NCI-H1930 (cell line): Measurements from ENCODE around the gene CRYZL1.

Experiments used
- DNase-seq, 2 experiments: peaks; one replicate each; lab custom pipeline; 2025; lab: John Stamatoyannopoulos, UW

Gene CRYZL1

DNA sequence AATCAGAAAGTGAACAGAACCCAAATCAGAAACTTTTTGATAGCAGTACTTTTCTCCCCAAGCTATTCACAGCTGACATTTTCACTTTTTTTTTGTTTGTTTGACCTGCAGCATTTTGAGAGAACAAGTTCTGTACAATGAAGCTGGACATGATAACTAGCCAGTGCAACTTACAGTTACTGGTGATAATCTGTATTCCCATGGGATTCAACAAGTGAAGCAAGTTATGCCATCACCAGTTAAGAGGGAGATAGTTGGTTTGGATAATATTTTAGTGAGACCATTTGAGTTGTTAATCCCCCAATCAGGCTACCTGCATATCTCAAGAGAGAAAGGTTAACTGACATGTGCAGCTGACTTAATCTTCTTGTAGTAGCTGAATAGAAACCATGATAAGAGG, 80.6 kb downstream of the CRYZL1 start:
- DNase-seq, result no peak

DNA sequence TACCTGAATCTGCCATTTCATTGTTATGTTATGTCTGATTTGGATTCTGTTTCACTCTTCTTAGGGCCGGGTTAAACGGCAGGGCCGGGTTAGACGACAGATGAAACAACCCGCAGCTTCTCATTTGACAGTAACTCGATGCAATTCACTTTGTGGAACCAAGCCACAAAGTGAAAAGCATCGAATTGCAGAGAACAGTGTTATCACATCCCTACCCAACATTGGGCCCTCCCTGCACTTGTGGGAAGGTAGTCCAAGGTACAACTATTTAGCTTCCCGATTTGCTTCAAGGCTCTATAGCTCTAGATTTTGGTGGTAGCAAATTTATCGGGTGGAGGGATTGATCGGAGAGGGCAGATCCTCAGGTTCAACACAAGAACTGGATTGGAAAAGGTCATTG, 81.7 kb downstream of the CRYZL1 start:
- DNase-seq, result no peak

DNA sequence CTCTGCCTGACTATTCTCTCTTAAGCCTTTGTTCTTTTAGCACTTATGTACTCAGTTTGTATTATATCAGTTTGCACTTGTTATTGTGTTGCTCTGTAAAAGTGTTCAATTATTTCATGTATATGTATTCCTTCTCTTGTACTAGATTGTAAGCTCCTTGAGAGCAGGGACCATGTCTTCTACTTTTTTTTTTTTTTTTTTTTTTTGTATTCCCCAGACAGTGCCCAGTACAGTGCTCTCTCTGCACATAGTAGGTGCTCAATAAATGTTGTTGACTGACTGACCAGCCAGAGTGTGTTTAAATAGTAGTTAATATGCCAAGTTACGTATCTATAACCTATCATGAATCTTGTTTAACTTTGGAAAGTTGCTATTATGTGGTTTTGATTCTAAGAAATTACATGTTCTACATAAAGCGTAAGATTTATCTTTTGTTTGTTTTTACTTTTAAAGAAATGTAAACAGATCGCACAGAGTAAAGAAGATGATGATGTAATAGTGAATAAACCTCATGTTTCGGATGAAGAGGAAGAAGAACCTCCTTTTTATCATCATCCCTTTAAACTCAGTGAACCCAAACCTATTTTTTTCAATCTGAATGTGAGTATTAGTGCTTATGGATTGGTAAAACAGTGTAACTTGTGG, 82.6 kb downstream of the CRYZL1 start:
- DNase-seq, result no peak

DNA sequence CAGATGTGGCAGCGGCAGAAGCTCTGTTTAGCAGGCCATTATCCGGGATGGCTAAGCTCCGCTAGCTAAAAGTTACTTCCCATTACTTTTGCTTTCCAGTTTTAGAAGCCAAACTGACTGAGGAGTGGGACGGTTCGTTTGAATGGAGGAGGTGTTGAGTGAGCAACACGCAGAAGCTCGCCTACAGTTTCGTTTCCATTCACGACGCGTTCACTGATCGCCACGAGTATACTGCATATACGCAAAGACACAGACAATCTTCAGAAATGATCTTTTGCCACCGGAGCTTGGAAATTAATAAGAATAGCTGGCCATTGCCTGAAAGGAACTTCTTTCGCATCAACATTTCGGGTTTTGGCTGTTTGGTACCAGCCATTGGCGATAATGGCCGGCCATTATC, 84.1 kb downstream of the CRYZL1 start:
- no peak for DNase-seq

DNA sequence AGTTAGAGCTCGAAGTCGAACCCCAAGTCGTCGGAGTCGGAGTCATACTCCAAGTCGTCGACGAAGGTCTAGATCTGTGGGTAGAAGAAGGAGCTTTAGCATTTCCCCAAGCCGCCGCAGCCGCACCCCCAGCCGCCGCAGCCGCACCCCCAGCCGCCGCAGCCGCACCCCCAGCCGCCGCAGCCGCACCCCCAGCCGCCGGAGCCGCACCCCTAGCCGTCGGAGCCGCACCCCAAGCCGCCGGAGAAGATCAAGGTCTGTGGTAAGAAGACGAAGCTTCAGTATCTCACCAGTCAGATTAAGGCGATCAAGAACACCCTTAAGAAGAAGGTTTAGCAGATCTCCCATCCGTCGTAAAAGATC, 86.6 kb downstream of the CRYZL1 start:
- DNase-seq, result no peak

DNA sequence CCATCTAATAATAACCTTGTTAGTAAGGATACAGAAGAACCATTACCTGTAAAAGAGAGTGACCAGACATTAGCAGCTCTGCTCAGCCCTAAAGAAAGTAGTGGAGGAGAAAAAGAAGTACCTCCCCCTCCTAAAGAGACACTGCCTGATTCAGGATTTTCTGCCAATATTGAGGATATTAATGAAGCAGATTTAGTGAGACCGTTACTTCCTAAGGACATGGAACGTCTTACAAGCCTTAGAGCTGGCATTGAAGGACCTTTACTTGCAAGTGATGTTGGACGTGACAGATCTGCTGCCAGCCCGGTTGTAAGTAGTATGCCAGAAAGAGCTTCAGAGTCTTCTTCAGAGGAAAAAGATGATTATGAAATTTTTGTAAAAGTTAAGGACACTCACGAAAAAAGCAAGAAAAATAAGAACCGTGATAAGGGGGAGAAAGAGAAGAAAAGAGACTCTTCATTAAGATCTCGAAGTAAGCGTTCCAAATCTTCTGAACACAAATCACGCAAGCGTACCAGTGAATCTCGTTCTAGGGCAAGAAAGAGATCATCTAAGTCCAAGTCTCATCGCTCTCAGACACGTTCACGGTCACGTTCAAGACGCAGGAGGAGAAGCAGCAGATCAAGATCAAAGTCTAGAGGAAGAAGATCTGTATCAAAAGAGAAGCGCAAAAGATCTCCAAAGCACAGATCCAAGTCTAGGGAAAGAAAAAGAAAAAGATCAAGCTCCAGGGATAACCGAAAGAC, 87.1 kb downstream of the CRYZL1 start:
- DNase-seq, result no peak

DNA sequence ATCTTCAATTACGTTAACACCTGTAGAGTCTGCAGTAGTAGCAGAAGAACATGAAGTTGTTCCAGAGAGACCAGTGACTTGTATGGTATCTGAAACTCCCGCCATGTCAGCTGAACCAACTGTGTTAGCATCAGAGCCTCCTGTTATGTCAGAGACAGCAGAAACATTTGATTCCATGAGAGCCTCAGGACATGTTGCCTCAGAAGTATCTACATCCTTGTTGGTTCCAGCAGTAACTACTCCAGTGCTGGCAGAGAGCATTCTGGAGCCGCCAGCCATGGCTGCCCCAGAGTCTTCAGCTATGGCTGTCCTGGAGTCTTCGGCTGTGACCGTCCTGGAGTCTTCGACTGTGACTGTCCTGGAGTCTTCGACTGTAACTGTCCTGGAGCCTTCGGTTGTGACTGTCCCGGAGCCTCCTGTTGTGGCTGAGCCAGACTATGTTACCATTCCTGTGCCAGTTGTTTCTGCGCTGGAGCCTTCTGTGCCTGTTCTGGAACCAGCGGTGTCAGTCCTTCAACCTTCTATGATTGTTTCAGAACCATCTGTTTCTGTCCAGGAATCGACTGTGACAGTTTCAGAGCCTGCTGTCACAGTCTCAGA, 88.4 kb downstream of the CRYZL1 start:
- DNase-seq, result no peak

DNA sequence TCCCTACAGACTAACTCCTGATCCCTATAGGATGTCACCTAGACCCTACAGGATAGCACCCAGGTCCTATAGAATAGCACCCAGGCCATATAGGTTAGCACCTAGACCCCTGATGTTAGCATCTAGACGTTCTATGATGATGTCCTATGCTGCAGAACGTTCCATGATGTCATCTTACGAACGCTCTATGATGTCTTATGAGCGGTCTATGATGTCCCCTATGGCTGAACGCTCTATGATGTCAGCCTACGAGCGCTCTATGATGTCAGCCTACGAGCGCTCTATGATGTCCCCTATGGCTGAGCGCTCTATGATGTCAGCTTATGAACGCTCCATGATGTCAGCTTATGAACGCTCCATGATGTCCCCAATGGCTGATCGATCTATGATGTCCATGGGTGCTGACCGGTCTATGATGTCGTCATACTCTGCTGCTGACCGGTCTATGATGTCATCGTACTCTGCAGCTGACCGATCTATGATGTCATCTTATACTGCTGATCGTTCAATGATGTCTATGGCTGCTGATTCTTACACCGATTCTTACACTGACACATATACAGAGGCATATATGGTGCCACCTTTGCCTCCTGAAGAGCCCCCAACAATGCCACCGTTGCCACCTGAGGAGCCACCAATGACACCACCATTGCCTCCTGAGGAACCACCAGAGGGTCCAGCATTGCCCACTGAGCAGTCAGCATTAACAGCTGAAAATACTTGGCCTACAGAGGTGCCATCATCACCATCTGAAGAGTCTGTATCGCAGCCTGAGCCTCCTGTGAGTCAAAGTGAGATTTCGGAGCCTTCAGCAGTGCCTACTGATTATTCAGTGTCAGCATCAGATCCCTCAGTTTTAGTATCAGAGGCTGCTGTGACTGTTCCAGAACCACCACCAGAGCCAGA, 89.2 kb downstream of the CRYZL1 start:
- no peak for DNase-seq

DNA sequence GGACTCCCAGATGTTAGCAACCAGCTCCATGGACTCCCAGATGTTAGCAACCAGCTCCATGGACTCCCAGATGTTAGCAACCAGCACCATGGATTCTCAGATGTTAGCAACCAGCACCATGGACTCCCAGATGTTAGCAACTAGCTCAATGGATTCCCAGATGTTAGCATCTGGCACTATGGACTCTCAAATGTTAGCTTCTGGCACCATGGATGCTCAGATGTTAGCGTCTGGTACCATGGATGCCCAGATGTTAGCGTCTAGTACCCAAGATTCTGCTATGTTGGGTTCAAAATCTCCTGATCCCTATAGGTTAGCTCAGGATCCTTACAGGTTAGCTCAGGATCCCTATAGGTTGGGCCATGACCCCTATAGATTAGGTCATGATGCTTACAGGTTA, 89.9 kb downstream of the CRYZL1 start:
- no peak for DNase-seq

DNA sequence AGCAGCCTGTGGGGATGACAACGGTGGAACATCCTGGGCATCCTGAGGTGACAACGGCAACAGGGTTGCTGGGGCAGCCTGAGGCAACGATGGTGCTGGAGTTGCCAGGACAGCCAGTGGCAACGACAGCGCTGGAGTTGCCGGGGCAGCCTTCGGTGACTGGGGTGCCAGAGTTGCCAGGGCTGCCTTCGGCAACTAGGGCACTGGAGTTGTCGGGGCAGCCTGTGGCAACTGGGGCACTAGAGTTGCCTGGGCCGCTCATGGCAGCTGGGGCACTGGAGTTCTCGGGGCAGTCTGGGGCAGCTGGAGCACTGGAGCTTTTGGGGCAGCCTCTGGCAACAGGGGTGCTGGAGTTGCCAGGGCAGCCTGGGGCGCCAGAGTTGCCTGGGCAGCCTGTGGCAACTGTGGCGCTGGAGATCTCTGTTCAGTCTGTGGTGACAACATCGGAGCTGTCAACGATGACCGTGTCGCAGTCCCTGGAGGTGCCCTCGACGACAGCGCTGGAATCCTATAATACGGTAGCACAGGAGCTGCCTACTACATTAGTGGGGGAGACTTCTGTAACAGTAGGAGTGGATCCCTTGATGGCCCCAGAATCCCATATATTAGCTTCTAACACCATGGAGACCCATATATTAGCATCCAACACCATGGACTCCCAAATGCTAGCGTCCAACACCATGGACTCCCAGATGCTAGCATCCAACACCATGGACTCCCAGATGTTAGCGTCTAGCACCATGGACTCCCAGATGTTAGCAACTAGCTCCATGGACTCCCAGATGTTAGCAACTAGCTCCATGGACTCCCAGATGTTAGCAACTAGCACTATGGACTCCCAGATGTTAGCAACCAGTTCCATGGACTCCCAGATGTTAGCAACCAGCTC, 90.5 kb downstream of the CRYZL1 start:
- no peak for DNase-seq

DNA sequence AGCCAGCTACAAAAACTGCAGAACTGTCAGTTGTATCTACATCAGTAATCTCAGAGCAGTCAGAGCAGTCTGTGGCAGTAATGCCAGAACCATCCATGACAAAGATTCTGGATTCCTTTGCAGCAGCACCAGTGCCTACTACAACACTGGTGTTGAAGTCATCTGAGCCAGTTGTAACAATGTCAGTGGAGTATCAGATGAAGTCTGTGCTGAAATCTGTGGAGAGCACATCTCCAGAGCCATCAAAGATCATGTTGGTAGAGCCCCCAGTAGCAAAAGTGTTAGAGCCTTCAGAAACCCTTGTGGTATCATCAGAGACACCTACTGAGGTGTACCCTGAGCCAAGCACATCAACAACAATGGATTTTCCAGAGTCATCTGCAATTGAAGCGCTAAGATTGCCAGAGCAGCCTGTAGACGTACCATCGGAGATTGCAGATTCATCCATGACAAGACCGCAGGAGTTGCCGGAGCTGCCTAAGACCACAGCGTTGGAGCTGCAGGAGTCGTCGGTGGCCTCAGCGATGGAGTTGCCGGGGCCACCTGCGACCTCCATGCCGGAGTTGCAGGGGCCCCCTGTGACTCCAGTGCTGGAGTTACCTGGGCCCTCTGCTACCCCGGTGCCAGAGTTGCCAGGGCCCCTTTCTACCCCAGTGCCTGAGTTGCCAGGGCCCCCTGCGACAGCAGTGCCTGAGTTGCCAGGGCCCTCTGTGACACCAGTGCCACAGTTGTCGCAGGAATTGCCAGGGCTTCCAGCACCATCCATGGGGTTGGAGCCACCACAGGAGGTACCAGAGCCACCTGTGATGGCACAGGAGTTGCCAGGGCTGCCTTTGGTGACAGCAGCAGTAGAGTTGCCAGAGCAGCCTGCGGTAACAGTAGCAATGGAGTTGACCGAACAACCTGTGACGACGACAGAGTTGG, 91.4 kb downstream of the CRYZL1 start:
- DNase-seq, result no peak

DNA sequence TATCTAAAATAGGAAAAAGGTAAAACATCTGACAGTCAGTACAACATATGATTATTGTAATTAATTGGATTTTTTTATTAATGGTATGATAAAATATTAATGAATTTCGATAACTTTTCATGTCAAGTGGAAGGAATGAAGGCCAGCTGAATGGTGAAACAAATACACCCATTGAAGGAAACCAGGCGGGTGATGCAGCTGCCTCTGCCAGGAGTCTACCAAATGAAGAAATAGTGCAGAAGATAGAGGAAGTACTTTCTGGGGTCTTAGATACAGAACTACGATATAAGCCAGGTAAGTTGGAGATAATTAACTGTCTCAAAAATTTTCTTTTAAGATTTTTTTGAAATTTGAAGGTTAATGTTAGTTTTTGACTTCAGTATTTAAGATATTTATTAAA, 95.5 kb downstream of the CRYZL1 start:
- DNase-seq, result no peak

DNA sequence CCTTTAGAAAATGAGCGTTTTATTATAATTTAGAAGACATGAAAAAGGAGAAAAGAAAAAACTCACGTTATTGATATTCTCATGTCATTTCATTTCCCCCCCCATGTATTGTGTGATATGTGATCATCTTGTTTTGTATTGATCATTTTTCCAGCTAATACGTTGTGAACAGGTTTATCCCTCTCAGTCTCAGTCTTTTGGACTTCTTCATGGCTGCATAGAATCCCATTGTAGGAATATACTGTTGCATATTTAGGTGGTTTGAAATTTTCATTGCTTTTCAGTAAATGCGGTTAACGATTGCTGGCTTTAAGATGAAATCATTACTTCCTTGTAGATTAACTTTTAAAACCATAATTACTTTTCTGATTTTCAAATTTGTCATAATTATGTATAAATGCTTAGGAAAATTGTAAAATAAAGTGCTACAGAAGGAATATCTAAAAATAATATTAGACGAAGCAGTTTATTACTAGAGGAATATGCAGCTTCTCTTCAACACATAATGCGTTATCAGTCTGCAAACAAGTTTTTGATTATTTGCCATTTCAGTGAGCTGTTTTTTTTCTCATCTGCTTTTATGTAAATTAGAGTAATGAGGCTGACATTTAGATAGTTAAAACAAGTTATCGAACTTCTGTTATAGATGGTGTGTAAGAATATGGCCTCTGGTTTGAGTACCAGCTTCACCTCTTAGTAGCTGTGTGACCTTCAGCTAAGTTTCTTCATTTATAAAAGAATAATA, 96.9 kb downstream of the CRYZL1 start:
- no peak for DNase-seq

DNA sequence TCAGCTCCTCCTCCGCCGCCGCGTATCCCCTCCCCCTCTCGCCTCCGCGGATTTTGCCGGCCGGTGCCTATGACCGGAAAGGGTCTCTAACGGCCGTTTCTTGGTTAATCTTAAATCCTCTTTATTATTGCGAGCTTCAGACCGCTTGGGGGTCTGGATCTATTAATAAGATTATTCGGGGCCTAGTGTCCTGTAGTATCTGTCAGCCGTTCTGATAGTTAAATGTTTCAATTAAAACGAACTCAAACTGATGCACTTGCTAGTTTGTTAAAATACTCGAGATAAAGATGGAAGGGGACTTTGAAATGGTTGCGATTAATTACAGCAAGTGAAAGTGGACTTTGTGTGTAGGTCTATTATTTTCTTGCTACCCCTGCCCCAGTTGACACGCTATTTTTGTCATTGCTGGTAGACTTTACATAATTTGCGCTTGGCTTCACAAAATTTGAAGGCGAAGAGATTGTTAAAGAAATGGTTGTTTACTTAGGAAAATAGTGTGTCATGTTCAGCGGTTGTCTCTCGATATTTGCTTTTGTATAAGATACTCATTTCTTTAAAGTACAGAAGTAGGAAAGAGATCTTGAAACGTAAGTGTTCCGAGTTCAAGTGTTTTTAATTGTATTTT, 97.9 kb downstream of the CRYZL1 start:
- peak; percentile 19 to 41 for DNase-seq

DNA sequence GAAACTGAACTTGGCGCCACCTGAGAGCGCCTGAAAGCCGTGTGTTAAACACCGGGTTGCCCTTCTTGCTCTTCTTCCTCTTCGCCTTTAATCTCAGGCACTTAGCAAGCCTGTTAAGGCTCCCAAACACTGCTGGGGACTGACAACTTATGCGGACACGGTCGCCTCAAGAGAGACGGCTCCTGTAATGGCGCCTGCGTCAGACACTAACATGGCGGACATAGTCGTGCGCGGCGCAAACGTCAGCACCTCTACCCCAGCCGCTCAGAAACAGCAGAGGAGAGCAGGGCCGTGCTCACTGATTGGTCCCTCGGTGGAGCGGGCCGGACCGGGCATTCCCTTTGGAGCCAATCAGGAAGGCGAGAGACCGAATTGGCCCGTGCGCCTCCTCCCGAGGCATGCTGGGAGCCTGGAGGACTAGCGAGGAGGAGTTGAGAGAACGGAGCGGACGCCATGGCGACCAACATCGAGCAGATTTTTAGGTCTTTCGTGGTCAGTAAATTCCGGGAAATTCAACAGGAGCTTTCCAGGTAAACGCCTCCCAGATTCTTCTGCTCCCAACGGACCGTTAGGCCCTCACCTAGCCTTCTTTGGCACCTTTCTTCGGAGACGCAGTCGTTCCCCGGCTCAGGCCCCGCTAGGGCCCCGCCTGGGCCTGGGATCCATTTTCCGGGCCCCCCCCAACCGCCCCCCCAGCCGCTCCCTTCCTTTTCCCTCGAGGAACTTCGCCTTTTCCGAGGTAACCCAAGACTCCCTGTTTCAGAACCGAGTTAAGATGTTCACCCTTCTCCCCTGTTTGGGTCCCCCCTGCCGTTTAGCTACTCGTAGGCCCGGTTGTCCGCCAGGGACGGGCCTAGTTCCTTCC, 98.7 kb downstream of the CRYZL1 start, which contains the start of gene SON:
Gene SON (plus strand): TSS at position 399 of the 865 bp plus-strand sequence. CDS start 55 bp downstream, at position 454.
- DNase-seq, result peak; percentile 97 to 98

DNA sequence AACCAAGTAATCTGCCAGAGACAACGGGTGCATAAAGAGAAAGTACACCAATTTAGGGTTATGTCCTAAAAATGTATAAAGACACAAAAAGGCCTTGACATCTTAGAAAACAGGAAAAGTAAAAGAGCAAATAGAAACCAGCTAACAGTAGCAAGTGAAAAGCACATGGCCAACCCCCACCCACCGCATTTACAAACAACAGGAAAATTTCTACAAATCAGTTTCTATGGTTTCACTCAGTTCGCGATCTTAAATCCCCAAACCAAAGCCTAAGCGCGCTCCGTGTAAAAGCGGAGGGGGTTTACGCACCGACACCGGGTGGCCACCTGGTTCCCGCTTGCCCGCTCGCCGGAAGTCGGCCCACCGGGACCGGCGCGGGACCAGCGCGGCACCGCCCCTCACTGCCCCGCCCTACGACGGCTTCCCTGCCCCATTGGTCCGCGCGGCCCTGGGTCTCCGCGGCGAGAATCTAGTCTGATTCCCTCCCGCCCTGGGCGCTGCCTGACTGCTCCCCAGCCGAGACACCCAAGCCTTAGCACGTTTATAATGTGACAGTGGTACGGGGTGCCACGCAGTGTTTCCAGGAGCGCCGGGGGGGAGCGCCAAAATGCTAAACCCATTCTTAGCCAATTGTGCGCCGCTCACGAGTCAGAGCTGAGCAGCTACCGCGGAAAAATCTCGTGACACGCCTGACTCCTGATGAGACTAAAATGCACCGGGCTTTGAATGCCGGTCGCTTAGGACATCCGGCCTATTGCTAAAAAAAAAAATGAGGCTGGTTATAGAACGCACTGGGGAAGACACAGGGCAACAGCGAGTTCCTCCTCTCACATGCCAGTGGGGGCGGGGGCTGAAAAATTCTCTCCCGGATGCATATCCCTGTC, 99.5 kb downstream of the CRYZL1 start, which contains the start of gene GART:
Gene GART (minus strand): TSS at position 362 of the 884 bp plus-strand sequence. CDS start 2,802 bp downstream, outside the sequence.
- peak; percentile 39 to 75 for DNase-seq
